Lung (tissue), 12 donors: ENCODE measurements around the gene OSBPL6. TPM values are rescaled to one million over a fixed set of nuclear protein-coding genes. Genes with fewer than 3 reads are reported as not detected.

Experiments used
- ATAC-seq: fragments of 200-7000 bp; cut with Tn5 transposase; one replicate; pipeline ENCODE4 v1.9.1; 2020; ENCODE audit warnings: moderate number of reproducible peaks; ENCODE audit not compliant: insufficient read depth, low FRiP score
- DNase-seq, 3 donors: peaks; one replicate each; pipeline ENCODE4 v3.0.0-alpha.2; 2013 to 2017
- H3K27ac ChIP-seq, 2 donors: one replicate each; pipeline ENCODE4 v1.5.1; 2013; ENCODE audit warnings: mild to moderate bottlenecking in 2 of 2, moderate library complexity in 2 of 2, control low read depth in 1 of 2, inconsistent platforms in 1 of 2, low read depth in 1 of 2, low read length in 1 of 2
- H3K27me3 ChIP-seq, 3 donors: one replicate each; pipeline ENCODE4 v1.5.1; 2013; ENCODE audit warnings: low read length in 2 of 3; ENCODE audit not compliant: control insufficient read depth in 3 of 3, insufficient read depth in 3 of 3
- H3K36me3 ChIP-seq, 4 donors: one replicate each; pipeline ENCODE4 v1.5.1; 2013; ENCODE audit warnings: low read length in 4 of 4, mild to moderate bottlenecking in 1 of 4, moderate library complexity in 1 of 4; ENCODE audit not compliant: control insufficient read depth in 4 of 4, insufficient read depth in 4 of 4
- H3K4me1 ChIP-seq, 5 donors: one replicate each; pipeline ENCODE4 v1.5.1; 2013; ENCODE audit warnings: low read length in 5 of 5, mild to moderate bottlenecking in 2 of 5, moderate library complexity in 1 of 5; ENCODE audit not compliant: control insufficient read depth in 5 of 5, insufficient read depth in 5 of 5
- H3K4me3 ChIP-seq: one replicate; pipeline ENCODE4 v1.5.1; 2013; ENCODE audit warnings: mild to moderate bottlenecking, control low read depth, moderate library complexity
- H3K9ac ChIP-seq, 2 donors: one replicate each; pipeline ENCODE4 v1.5.1; 2013; ENCODE audit warnings: low read length in 2 of 2, control low read depth in 1 of 2; ENCODE audit not compliant: insufficient read depth in 1 of 2
- H3K9me3 ChIP-seq, 4 donors: one replicate each; pipeline ENCODE4 v1.5.1; 2013; ENCODE audit warnings: low read length in 3 of 4, mild to moderate bottlenecking in 1 of 4, moderate library complexity in 1 of 4; ENCODE audit not compliant: control insufficient read depth in 4 of 4, insufficient read depth in 3 of 4
- WGBS, 2 donors: extraction: QIAGEN DNeasy Blood & Tissue Kit; methylation state at CpG; one replicate each; pipeline ENCODE4 v1.1.7; 2013; 5-methylcytosine and 5-hydroxymethylcytosine counted together
- polyA plus RNA-seq, 2 donors: library from polyadenylated mRNA; stranded (reverse); fragments of 200-250 nt; gene quantifications; one replicate each; pipeline ENCODE4 v1.2.1, GENCODE V29; 2013
- total RNA-seq, 2 donors: library from RNA; depleted of rRNA in 1 of 2; stranded (reverse); fragments of >200 nt in 1 of 2; gene quantifications; one replicate each; pipeline ENCODE4 v1.2.1, GENCODE V29; 2014 to 2021
- TF ChIP-seq, protein P1 (sequence below): IDR thresholded peaks from 2 replicates; pipeline ENCODE4 v1.5.1; 2012; ENCODE audit warnings: mild to moderate bottlenecking; ENCODE audit errors: control extremely low read depth, extremely low read depth
- donor health status: control.
- donor health status: control.
- donor health status: Bipolar disorder and iron deficiency.
- donor health status: healthy.
- donor health status: DM: yes; HTN: yes; CAD: no.

Gene OSBPL6
- total and polyA plus RNA-seq, 4 donors, result 1.9 to 23.5 (median 7.8) TPM

DNA sequence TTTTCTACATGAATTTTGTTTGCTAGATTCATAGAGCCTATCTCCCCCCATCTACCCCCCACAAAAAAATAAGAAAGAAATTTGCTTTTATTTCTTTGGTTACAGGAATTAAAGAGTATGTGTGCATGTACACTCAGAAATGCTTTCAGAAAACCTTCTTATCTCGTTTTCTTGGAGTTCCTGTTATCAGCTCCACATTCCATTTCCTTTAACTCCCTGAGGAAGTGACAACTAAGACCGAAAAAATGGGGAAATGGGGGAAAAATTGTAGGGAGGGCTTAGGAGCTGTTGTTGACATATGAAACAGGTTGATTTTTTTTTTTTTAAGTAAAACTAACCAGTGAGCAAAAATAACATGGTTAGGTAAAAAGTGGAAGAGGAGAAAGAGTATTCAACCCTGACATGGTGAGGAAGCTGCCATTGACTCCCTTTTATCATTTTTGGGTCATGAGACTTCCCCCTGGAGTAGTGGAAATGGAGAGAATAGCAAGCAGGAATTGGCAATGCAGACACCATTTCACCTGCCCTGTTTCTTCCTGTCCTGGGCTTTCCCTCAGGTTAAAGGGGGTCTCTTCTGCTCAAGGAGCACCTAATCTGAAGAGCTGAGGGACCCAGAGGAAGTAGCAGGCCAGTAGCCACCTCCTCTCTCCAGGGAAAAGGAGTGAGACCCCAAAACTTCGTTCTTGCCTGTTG, 93.5 kb downstream of the OSBPL6 start:
- DNase-seq, result no peak
- Histone ChIP-seq H3K36me3 (peaks cover 0 to 2% (median 0%) of the 10 kb centered on the region in 4 donors), H3K27ac (no peak overlapping the region), H3K27me3 (no peaks in the 10 kb centered on the region), H3K9me3 (no peaks in the 10 kb centered on the region), H3K9ac (no peak overlapping the region), H3K4me1 (no peaks in the 10 kb centered on the region), H3K4me3 (no peak overlapping the region)
- ATAC-seq, result no peak
- 38 to 48% methylated on average over 3 of the region's 3 CpGs for WGBS, 2 donors
- TF ChIP-seq, protein P1, sequence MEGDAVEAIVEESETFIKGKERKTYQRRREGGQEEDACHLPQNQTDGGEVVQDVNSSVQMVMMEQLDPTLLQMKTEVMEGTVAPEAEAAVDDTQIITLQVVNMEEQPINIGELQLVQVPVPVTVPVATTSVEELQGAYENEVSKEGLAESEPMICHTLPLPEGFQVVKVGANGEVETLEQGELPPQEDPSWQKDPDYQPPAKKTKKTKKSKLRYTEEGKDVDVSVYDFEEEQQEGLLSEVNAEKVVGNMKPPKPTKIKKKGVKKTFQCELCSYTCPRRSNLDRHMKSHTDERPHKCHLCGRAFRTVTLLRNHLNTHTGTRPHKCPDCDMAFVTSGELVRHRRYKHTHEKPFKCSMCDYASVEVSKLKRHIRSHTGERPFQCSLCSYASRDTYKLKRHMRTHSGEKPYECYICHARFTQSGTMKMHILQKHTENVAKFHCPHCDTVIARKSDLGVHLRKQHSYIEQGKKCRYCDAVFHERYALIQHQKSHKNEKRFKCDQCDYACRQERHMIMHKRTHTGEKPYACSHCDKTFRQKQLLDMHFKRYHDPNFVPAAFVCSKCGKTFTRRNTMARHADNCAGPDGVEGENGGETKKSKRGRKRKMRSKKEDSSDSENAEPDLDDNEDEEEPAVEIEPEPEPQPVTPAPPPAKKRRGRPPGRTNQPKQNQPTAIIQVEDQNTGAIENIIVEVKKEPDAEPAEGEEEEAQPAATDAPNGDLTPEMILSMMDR, result no peak

DNA sequence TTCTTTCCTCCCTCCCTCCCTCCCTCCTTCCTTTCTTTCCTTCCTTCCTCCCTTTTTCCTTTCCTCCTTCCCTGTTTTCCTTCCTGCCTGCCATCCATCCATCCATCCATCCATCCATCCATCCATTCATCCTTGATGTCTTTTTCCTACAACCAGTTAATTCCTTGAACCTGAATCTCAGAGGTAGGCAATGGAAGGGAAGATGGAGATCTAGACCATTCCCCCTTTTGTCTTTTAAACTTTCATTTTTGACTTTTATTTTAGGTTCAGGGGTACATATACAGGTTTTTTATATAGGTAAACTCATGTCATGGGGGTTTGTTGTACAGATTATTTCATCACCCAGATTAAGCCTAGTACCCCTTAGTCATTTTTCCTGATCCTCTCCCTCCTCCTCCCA, 97.4 kb downstream of the OSBPL6 start:
- Histone ChIP-seq H3K27me3 (no peaks in the 10 kb centered on the region), H3K9ac (no peak overlapping the region), H3K36me3 (peaks cover 0 to 3% (median 0%) of the 10 kb centered on the region in 4 donors), H3K4me3 (no peak overlapping the region), H3K4me1 (no peaks in the 10 kb centered on the region), H3K27ac (no peak overlapping the region), H3K9me3 (no peaks in the 10 kb centered on the region)
- TF ChIP-seq, protein P1, result no peak
- ATAC-seq, result no peak
- no peak for DNase-seq

DNA sequence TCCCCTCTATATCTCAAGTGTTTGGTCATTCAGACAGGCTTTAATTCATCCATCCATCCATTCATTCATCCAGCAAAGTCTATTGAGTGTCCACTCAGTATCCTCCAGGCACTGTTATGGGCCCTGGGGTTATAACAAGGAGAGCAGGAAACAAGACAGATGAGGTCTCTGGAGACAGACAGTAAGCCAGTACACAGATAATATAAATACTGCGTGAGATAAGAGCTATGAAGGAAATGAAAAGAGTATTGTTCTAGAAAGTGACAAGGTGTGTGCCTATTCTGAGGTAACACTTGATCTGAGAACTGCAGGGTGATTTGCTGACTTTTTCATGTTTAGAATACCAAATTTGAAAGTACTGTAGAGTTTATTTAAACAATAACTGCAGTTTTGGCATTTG, 98.3 kb downstream of the OSBPL6 start:
- Histone ChIP-seq H3K9me3 (no peaks in the 10 kb centered on the region), H3K9ac (no peak overlapping the region), H3K4me3 (no peak overlapping the region), H3K27me3 (no peaks in the 10 kb centered on the region), H3K4me1 (no peaks in the 10 kb centered on the region), H3K36me3 (peaks cover 0 to 3% (median 0%) of the 10 kb centered on the region in 4 donors), H3K27ac (no peak overlapping the region)
- WGBS, 2 donors, result 50 to 77% methylated on average over 1 of the region's 1 CpG
- DNase-seq (no peak), ATAC-seq (no peak)
- TF ChIP-seq, protein P1, result no peak

DNA sequence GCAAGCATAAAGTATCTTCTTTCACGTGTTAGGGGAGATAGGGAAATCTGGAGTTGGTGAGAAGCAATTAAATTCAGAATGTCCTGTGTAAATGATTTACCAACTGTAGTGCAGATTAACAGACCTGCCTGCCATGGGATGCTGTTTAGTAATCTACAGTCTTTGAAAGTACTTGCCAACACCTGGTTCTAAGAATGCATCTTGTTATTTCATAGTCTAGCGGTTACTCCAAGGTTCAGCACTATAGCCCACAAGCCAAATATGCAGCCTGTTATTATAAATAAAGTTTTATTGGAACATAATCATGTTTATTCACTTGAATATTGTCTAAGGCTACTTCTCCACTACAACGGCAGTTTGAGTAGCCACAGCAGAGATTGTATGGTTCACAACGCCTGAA, 100.8 kb downstream of the OSBPL6 start:
- no peak for ATAC-seq
- WGBS, 2 donors, result 87 to 91% methylated on average over 4 of the region's 4 CpGs
- Histone ChIP-seq H3K4me1 (no peaks in the 10 kb centered on the region), H3K27ac (no peak overlapping the region), H3K9me3 (no peaks in the 10 kb centered on the region), H3K9ac (no peak overlapping the region), H3K36me3 (peaks cover 0 to 3% (median 0%) of the 10 kb centered on the region in 4 donors), H3K27me3 (no peaks in the 10 kb centered on the region), H3K4me3 (no peak overlapping the region)
- DNase-seq, result no peak
- TF ChIP-seq, protein P1, result no peak
